ENCODE measurements around the gene SLC51B. TPM values are rescaled to one million over a fixed set of nuclear protein-coding genes. Genes with fewer than 3 reads are reported as not detected.
"Not testable (repeated sequence)": the region's sequence is repeated elsewhere in the genome, so short reads cannot be mapped to it uniquely, and the experiment has no call there.

Gene SLC51B
- polyA plus RNA-seq, 4 donors = 8.5 to 11.7 (median 9.9) TPM

GRCh38 chr15:65096481-65097385 is 51.5 kb downstream of the SLC51B start:
- no peak for DNase-seq (ENCODE audit: low read depth in 4 of 4, low spot score in 2 of 4)

GRCh38 chr15:65097651-65098263 is 52.6 kb downstream of the SLC51B start:
- DNase-seq (ENCODE audit: low read depth in 4 of 4, low spot score in 2 of 4) = no peak

- DNase-seq (ENCODE audit: low read depth in 4 of 4, low spot score in 2 of 4) = no peak
Observed at GRCh38 chr15:65099336-65099735, 54.1 kb downstream of the SLC51B start.

- not testable (repeated sequence) for DNase-seq (ENCODE audit: low read depth in 4 of 4, low spot score in 2 of 4)
Observed at GRCh38 chr15:65099801-65100200, 54.6 kb downstream of the SLC51B start.

- DNase-seq (ENCODE audit: low read depth in 4 of 4, low spot score in 2 of 4) = no peak
Observed at GRCh38 chr15:65100442-65100841, 55.3 kb downstream of the SLC51B start.

- peak in 3 of 4 donors; percentile 62 to 84 (median 69) for DNase-seq (ENCODE audit: low read depth in 4 of 4, low spot score in 2 of 4)
Observed at GRCh38 chr15:65101411-65101890, 56.3 kb downstream of the SLC51B start.

- no peak for DNase-seq (ENCODE audit: low read depth in 4 of 4, low spot score in 2 of 4)
Observed at GRCh38 chr15:65101891-65102708, 56.9 kb downstream of the SLC51B start.

- DNase-seq (ENCODE audit: low read depth in 4 of 4, low spot score in 2 of 4) = no peak
Observed at GRCh38 chr15:65102912-65103311, 57.7 kb downstream of the SLC51B start.

Other genes with a start within 250 kb of the SLC51B start
- 10 to 100 TPM in 2 of 4 donors, 1 to 10 TPM in 2; 5.7 to 21.2 (median 13.5) TPM for gene PIF1, start 219.7 kb upstream of the SLC51B start, polyA plus RNA-seq (ENCODE audit: insufficient read length in 4 of 4)
- gene PLEKHO2, start 203.5 kb upstream of the SLC51B start, polyA plus RNA-seq (ENCODE audit: insufficient read length in 4 of 4) = 10 to 100 TPM; 15.3 to 21.6 (median 19.7) TPM
- gene ANKDD1A, start 133.5 kb upstream of the SLC51B start, polyA plus RNA-seq (ENCODE audit: insufficient read length in 4 of 4) = 1 to 10 TPM; 4.2 to 9.5 (median 6.2) TPM
- gene SPG21, start 55.5 kb upstream of the SLC51B start, polyA plus RNA-seq (ENCODE audit: insufficient read length in 4 of 4) = 100 to 1,000 TPM in 3 of 4 donors, 10 to 100 TPM in 1; 99.1 to 120 (median 112) TPM
- gene MTFMT, start 15.7 kb upstream of the SLC51B start, polyA plus RNA-seq (ENCODE audit: insufficient read length in 4 of 4) = 10 to 100 TPM; 13.4 to 18.6 (median 15.3) TPM
- 1 to 10 TPM; 6.1 to 8.1 (median 7.4) TPM for gene RASL12, start 22.6 kb downstream of the SLC51B start, polyA plus RNA-seq (ENCODE audit: insufficient read length in 4 of 4)
- under 1 TPM in 3 of 4 donors, not detected in 1; 0.04 to 0.05 (median 0.05) TPM for gene KBTBD13, start 31.4 kb downstream of the SLC51B start, polyA plus RNA-seq (ENCODE audit: insufficient read length in 4 of 4)
- 1 to 10 TPM; 2.0 to 10.0 (median 6.0) TPM for gene UBAP1L, start 69.8 kb downstream of the SLC51B start, polyA plus RNA-seq (ENCODE audit: insufficient read length in 4 of 4)
- gene PDCD7, start 88.4 kb downstream of the SLC51B start, polyA plus RNA-seq (ENCODE audit: insufficient read length in 4 of 4) = 10 to 100 TPM; 31.1 to 37.7 (median 34.4) TPM
- 10 to 100 TPM; 58.5 to 82.8 (median 76.5) TPM for gene CLPX, start 140.0 kb downstream of the SLC51B start, polyA plus RNA-seq (ENCODE audit: insufficient read length in 4 of 4)
- gene CILP, start 166.1 kb downstream of the SLC51B start, polyA plus RNA-seq (ENCODE audit: insufficient read length in 4 of 4) = 1 to 10 TPM; 3.2 to 4.4 (median 3.9) TPM
- gene PARP16, start 241.5 kb downstream of the SLC51B start, polyA plus RNA-seq (ENCODE audit: insufficient read length in 4 of 4) = 10 to 100 TPM; 16.4 to 18.3 (median 17.7) TPM

All from left renal cortex interstitium (tissue), 4 donors.